H1 (cell line): Measurements from ENCODE around the gene KCNT1. TPM values are rescaled to one million over a fixed set of nuclear protein-coding genes. Genes with fewer than 3 reads are reported as not detected.

ENCODE experiments used
- CTCF ChIA-PET: fragments of 300-600 bp; sonication (Branson Sonifier 250); formaldehyde crosslinking; loops from one replicate; lab custom pipeline; 2021; ENCODE audit not compliant: partially characterized antibody; lab: Charles Lee
- POLR2A ChIA-PET: fragments of 300-600 bp; sonication (Branson Sonifier 250); formaldehyde crosslinking; loops from one replicate; lab custom pipeline; 2021; ENCODE audit warnings: inconsistent platforms; ENCODE audit not compliant: partially characterized antibody; lab: Charles Lee
- DNase-seq, 2 experiments: peaks; one replicate each; pipeline versions ENCODE4 v3.0.0 to v3.0.0-alpha.2; 2010 to 2022; ENCODE audit warnings: low spot score in 2 of 2, low read depth in 1 of 2, mixed read lengths in 1 of 2
- FAIRE-seq: peaks from 2 replicates; lab custom pipeline; 2011; peaks lifted over from hg19 to GRCh38; lab: Jason Lieb, UNC
- H2AFZ ChIP-seq: 2 replicates; pipeline ENCODE4 v1.8.1; 2012; ENCODE audit warnings: low read length, inconsistent platforms
- H2AK5ac ChIP-seq: 2 replicates; pipeline ENCODE4 v1.6.1; 2013; ENCODE audit warnings: low read depth, low read length
- H2BK120ac ChIP-seq: replicated peaks from 2 replicates; pipeline ENCODE3; 2013; ENCODE audit warnings: low read depth, low read length, inconsistent platforms
- H2BK12ac ChIP-seq: 2 replicates; pipeline ENCODE4 v1.6.1; 2013; ENCODE audit warnings: low read depth, low read length
- H2BK15ac ChIP-seq: 2 replicates; pipeline ENCODE4 v1.6.1; 2013; ENCODE audit warnings: low read length
- H2BK20ac ChIP-seq: 2 replicates; pipeline ENCODE4 v1.6.1; 2013; ENCODE audit warnings: low read length
- H2BK5ac ChIP-seq: 2 replicates; pipeline ENCODE4 v1.6.1; 2013; ENCODE audit warnings: low read depth, low read length
- H3K14ac ChIP-seq: 2 replicates; pipeline ENCODE4 v1.6.1; 2013; ENCODE audit warnings: inconsistent platforms; ENCODE audit not compliant: insufficient read length
- H3K18ac ChIP-seq: 2 replicates; pipeline ENCODE4 v1.6.1; 2013; ENCODE audit warnings: low read length; ENCODE audit errors: extremely low read depth
- H3K23ac ChIP-seq: 2 replicates; pipeline ENCODE4 v1.6.1; 2013; ENCODE audit warnings: inconsistent platforms; ENCODE audit not compliant: insufficient read length
- H3K23me2 ChIP-seq: 2 replicates; pipeline ENCODE4 v1.6.1; 2013; ENCODE audit warnings: low read depth, low read length
- H3K27ac ChIP-seq: 2 replicates; pipeline ENCODE4 v1.6.1; 2011; ENCODE audit warnings: low read depth, low read length, inconsistent platforms
- H3K27me3 ChIP-seq, 4 experiments: replicated peaks in 1 of 4; 1 replicate in 1 of 4; 2 replicates in 3 of 4; pipeline versions ENCODE4 v1.6.1 to v1.8.1; 2011 to 2013; ENCODE audit warnings: low read length in 3 of 4, mild to moderate bottlenecking in 3 of 4, inconsistent platforms in 2 of 4, mixed read lengths in 2 of 4, moderate library complexity in 1 of 4; ENCODE audit not compliant: control insufficient read depth in 3 of 4, insufficient read depth in 3 of 4; ENCODE audit errors: extremely low read depth in 1 of 4
- H3K36me3 ChIP-seq, 4 experiments: 2 replicates each; pipeline versions ENCODE4 v1.6.1 to v1.8.1; 2011 to 2013; ENCODE audit warnings: mild to moderate bottlenecking in 4 of 4, low read length in 3 of 4, moderate library complexity in 2 of 4, control low read depth in 1 of 4, inconsistent platforms in 1 of 4; ENCODE audit not compliant: insufficient read depth in 4 of 4, control insufficient read depth in 2 of 4
- H3K4ac ChIP-seq: replicated peaks from 2 replicates; pipeline ENCODE3; 2013; ENCODE audit warnings: low read length, low read depth, mixed read lengths, inconsistent platforms; ENCODE audit not compliant: insufficient read length
- H3K4me1 ChIP-seq, 4 experiments: replicated peaks in 1 of 4; 1 replicate in 1 of 4; 2 replicates in 3 of 4; pipeline versions ENCODE4 v1.6.1 to v1.8.1; 2011 to 2013; ENCODE audit warnings: low read length in 3 of 4, inconsistent platforms in 2 of 4, mixed read lengths in 1 of 4; ENCODE audit not compliant: insufficient read depth in 4 of 4, control insufficient read depth in 3 of 4
- H3K4me2 ChIP-seq, 2 experiments: 2 replicates each; pipeline versions ENCODE4 v1.6.1 to v1.8.1; 2011 to 2013; ENCODE audit warnings: low read depth in 2 of 2, low read length in 2 of 2, control low read depth in 1 of 2, inconsistent platforms in 1 of 2, mild to moderate bottlenecking in 1 of 2; ENCODE audit not compliant: insufficient read depth in 1 of 2
- H3K4me3 ChIP-seq, 4 experiments: fragments of 200-600, 300-600 bp in 1 of 4; sonication (generic), shearing (Covaris generic), sonication (Bioruptor Twin) in 1 of 4; 2 replicates each; pipeline versions ENCODE4 v1.5.1 to v1.8.1; 2011 to 2016; ENCODE audit warnings: low read length in 4 of 4, low read depth in 3 of 4, control low read depth in 2 of 4, inconsistent platforms in 2 of 4, mild to moderate bottlenecking in 2 of 4, mixed read lengths in 1 of 4, moderate library complexity in 1 of 4; ENCODE audit not compliant: insufficient read depth in 2 of 4; ENCODE audit errors: extremely low read depth in 1 of 4
- H3K56ac ChIP-seq: replicated peaks from 2 replicates; pipeline ENCODE3; 2013; ENCODE audit warnings: low read depth, mild to moderate bottlenecking, mixed read lengths, low read length, inconsistent platforms; ENCODE audit not compliant: insufficient read length
- H3K79me1 ChIP-seq: 2 replicates; pipeline ENCODE4 v1.6.1; 2013; ENCODE audit warnings: low read depth, low read length, control low read depth
- H3K79me2 ChIP-seq, 2 experiments: 2 replicates each; pipeline versions ENCODE4 v1.6.1 to v1.8.1; 2012 to 2013; ENCODE audit warnings: low read length in 2 of 2, mild to moderate bottlenecking in 2 of 2, inconsistent platforms in 1 of 2; ENCODE audit not compliant: insufficient read depth in 2 of 2, control insufficient read depth in 1 of 2
- H3K9ac ChIP-seq, 4 experiments: replicated peaks in 1 of 4; 1 replicate in 1 of 4; 2 replicates in 3 of 4; pipeline versions ENCODE4 v1.6.1 to v1.8.1; 2011 to 2013; ENCODE audit warnings: low read depth in 3 of 4, low read length in 3 of 4, control low read depth in 2 of 4, mild to moderate bottlenecking in 2 of 4, moderate library complexity in 2 of 4, inconsistent platforms in 1 of 4; ENCODE audit errors: extremely low read depth in 1 of 4
- H3K9me3 ChIP-seq, 2 experiments: 2 replicates each; pipeline versions ENCODE4 v1.6.1 to v1.8.1; 2012 to 2013; ENCODE audit warnings: mild to moderate bottlenecking in 2 of 2, moderate library complexity in 2 of 2, control low read depth in 1 of 2, inconsistent platforms in 1 of 2, low read depth in 1 of 2, low read length in 1 of 2, mixed read lengths in 1 of 2; ENCODE audit not compliant: insufficient read depth in 2 of 2
- H4K20me1 ChIP-seq, 2 experiments: replicated peaks in 1 of 2; 2 replicates each; pipeline versions ENCODE3 to v1.8.1; 2011 to 2013; ENCODE audit warnings: inconsistent platforms in 2 of 2, low read length in 2 of 2, mild to moderate bottlenecking in 1 of 2; ENCODE audit not compliant: insufficient read depth in 2 of 2, control insufficient read depth in 1 of 2
- H4K5ac ChIP-seq: 2 replicates; pipeline ENCODE4 v1.6.1; 2013; ENCODE audit warnings: low read length, low read depth, mixed read lengths, inconsistent platforms; ENCODE audit not compliant: insufficient read length
- H4K8ac ChIP-seq: 2 replicates; pipeline ENCODE4 v1.8.0; 2013; ENCODE audit warnings: mild to moderate bottlenecking, moderate library complexity, low read length, inconsistent platforms; ENCODE audit not compliant: insufficient read depth; ENCODE audit errors: extremely low read depth
- H4K91ac ChIP-seq: replicated peaks from 2 replicates; pipeline ENCODE3; 2013; ENCODE audit warnings: low read length, mixed read lengths, inconsistent platforms; ENCODE audit not compliant: insufficient read length
- CBX5 ChIP-seq: fragments of 300-800, 300-1000 bp; sonication (generic); IDR thresholded peaks from 2 replicates; pipeline ENCODE4 v1.7.1; 2016; ENCODE audit warnings: antibody characterized with exemption, low read length, low read depth
- CEBPB ChIP-seq: IDR thresholded peaks from 2 replicates; pipeline ENCODE4 v1.6.1; 2012; ENCODE audit warnings: low read depth, low read length
- CHD1 ChIP-seq: IDR thresholded peaks from 2 replicates; pipeline ENCODE4 v1.6.1; 2012; ENCODE audit warnings: low read depth, low read length, improper control_type of control experiment
- CREB1 ChIP-seq: IDR thresholded peaks from 2 replicates; pipeline ENCODE4 v1.6.1; 2012; ENCODE audit warnings: inconsistent platforms
- HDAC2 ChIP-seq, 2 experiments: fragments of 300-600 bp in 1 of 2; sonication (generic) in 1 of 2; IDR thresholded peaks; 2 replicates each; pipeline ENCODE4 v1.6.1; 2011 to 2012; ENCODE audit warnings: low read depth in 2 of 2, low read length in 2 of 2, mild to moderate bottlenecking in 2 of 2, moderate library complexity in 2 of 2, borderline replicate concordance in 1 of 2, inconsistent platforms in 1 of 2
- KDM4A ChIP-seq: IDR thresholded peaks from one replicate; pipeline ENCODE4 v1.7.1; 2012; ENCODE audit warnings: low read depth, mild to moderate bottlenecking, moderate library complexity, low read length, inconsistent platforms; ENCODE audit not compliant: severe bottlenecking
- MAFK ChIP-seq: IDR thresholded peaks from 2 replicates; pipeline ENCODE4 v1.6.1; 2012; ENCODE audit warnings: low read depth, mild to moderate bottlenecking, improper control_type of control experiment, low read length
- POLR2AphosphoS5 ChIP-seq: IDR thresholded peaks from 2 replicates; pipeline ENCODE4 v1.6.1; 2011; ENCODE audit warnings: low read depth, low read length
- POU5F1 ChIP-seq: IDR thresholded peaks from 2 replicates; pipeline ENCODE4 v1.6.1; 2011; ENCODE audit warnings: low read depth, mild to moderate bottlenecking, low read length, moderate library complexity
- SIN3A ChIP-seq, 2 experiments: IDR thresholded peaks in 1 of 2; conservative IDR thresholded peaks in 1 of 2; 2 replicates each; pipeline ENCODE4 v1.6.1; 2011 to 2012; ENCODE audit warnings: low read length in 2 of 2, improper control_type of control experiment in 1 of 2, low read depth in 1 of 2, mild to moderate bottlenecking in 1 of 2
- SUZ12 ChIP-seq: fragments of 200-600 bp; sonication (generic); IDR thresholded peaks from 2 replicates; pipeline ENCODE4 v1.6.1; 2012; ENCODE audit warnings: mild to moderate bottlenecking, inconsistent platforms, low read length, moderate library complexity, mixed read lengths
- ZNF274 ChIP-seq: IDR thresholded peaks from 2 replicates; pipeline ENCODE4 v1.7.0; 2012; ENCODE audit warnings: low read length, borderline replicate concordance; ENCODE audit errors: extremely low read depth
- WGBS, 2 experiments: shearing (Covaris generic) in 1 of 2; methylation state at CpG; one replicate each; pipeline versions ENCODE4 v1.1.6 to v1.1.7; 2013 to 2015; ENCODE audit warnings: low lambda C conversion rate in 2 of 2, mixed read lengths in 2 of 2, inconsistent platforms in 1 of 2, low coverage in 1 of 2, missing lambda C conversion rate in 1 of 2; ENCODE audit not compliant: insufficient replicate concordance in 2 of 2, insufficient coverage in 1 of 2, insufficient read length in 1 of 2; ENCODE audit errors: extremely low coverage in 1 of 2, missing lambda C conversion rate in 1 of 2; 5-methylcytosine and 5-hydroxymethylcytosine counted together
- polyA plus RNA-seq, 7 experiments: library from polyadenylated mRNA; depleted of rRNA in 3 of 7; stranded (reverse) in 5 of 7; unstranded in 2 of 7; fragments of >200 nt in 5 of 7; fragments of 200-250 nt in 2 of 7; gene quantifications; 1 replicate in 5 of 7; 2 replicates in 1 of 7; 4 replicates in 1 of 7; pipeline versions ENCODE4 v1.2.1 to v1.2.3, GENCODE V29; 2011 to 2013; ENCODE audit warnings: missing spikeins in 2 of 7, mixed read lengths in 2 of 7
- total RNA-seq: library from RNA; stranded (reverse); fragmentation: NEBNext Ultra II Directional; extraction: Animal tissue kit (Norgen Biotek cat#: 25700); gene quantifications from 2 replicates; pipeline ENCODE4 v1.2.1, GENCODE V29; 2021
- TF ChIP-seq, protein P1 (sequence below): IDR thresholded peaks from 2 replicates; pipeline ENCODE4 v1.6.1; 2012; ENCODE audit warnings: inconsistent platforms
- TF ChIP-seq, protein P2 (sequence below): IDR thresholded peaks from 2 replicates; pipeline ENCODE4 v1.6.1; 2011; ENCODE audit warnings: low read depth, mild to moderate bottlenecking, low read length; ENCODE audit not compliant: insufficient read depth

Gene KCNT1
- total and polyA plus RNA-seq, 2 of the 8 experiments (the other 6 are each of a cell fraction or from before 2014, with no cell fraction given) = 0.13 to 0.20 TPM

DNA sequence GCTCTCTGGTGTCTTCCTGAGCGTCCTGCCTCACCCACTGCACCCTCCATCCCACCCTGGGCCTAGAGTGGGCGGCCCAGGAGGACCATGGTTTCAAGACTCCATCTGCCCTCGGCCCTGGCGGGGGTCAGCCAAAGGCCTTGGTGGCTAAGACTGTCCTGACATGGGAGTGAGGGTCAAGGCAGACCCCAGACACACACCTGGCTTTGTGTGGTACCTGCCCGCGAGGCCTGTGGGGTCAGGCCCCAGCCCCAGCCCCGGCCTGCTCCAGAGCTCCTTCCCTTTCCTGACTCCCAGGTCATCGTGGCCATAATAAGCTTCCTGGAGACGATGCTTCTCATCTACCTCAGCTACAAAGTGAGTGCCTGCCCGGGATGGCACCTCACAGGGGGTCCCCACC is 54.6 kb downstream of the KCNT1 start:
- no peak overlapping the region for H3K14ac ChIP-seq
- no peak overlapping the region for H3K23ac ChIP-seq
- no peak overlapping the region for H2BK12ac ChIP-seq
- no peaks in the 10 kb centered on the region for H3K4me1 ChIP-seq
- no peak overlapping the region for H3K56ac ChIP-seq
- ChIA-PET POLR2A (no interaction called here), CTCF (no interaction called here)
- H2AFZ ChIP-seq = no peak overlapping the region
- no peaks in the 10 kb centered on the region for H3K79me2 ChIP-seq
- H4K91ac ChIP-seq = no peak overlapping the region
- no peak overlapping the region for H2BK120ac ChIP-seq
- no peak for FAIRE-seq
- no peak overlapping the region for H2BK20ac ChIP-seq
- no peaks in the 10 kb centered on the region for H3K36me3 ChIP-seq
- DNase-seq = no peak
- H4K5ac ChIP-seq = no peak overlapping the region
- H3K27ac ChIP-seq = no peak overlapping the region
- H3K9me3 ChIP-seq = 0 out of 4 replicates have a peak, but pooled peaks cover 0 to 9% of the 10 kb centered on the region in 2 experiments
- no peak overlapping the region for H3K4me2 ChIP-seq
- no peak overlapping the region for H3K9ac ChIP-seq
- no peaks in the 10 kb centered on the region for H3K79me1 ChIP-seq
- H3K23me2 ChIP-seq = peaks cover 8% of the 10 kb centered on the region; the same call in 1 of the 2 replicates
- H4K8ac ChIP-seq = no peak overlapping the region
- H3K4ac ChIP-seq = no peak overlapping the region
- no peak overlapping the region for H3K18ac ChIP-seq
- H2AK5ac ChIP-seq = no peak overlapping the region
- H3K4me3 ChIP-seq = no peak overlapping the region
- peaks cover 0 to 3% of the 10 kb centered on the region in 2 experiments for H4K20me1 ChIP-seq
- no peak overlapping the region for H2BK15ac ChIP-seq
- no peak overlapping the region for H2BK5ac ChIP-seq
- 79% methylated on average over 6 of the region's 10 CpGs; no CpG with 5 or more reads in 1 of the 2 experiments for WGBS, 2 experiments
- no peaks in the 10 kb centered on the region for H3K27me3 ChIP-seq
- no peak for TF ChIP-seq CHD1
- TF ChIP-seq CEBPB = no peak
- TF ChIP-seq CBX5 = no peak
- TF ChIP-seq HDAC2 (IDR thresholded peaks at IDR 0.05; ENCODE audit: borderline replicate concordance in 1 of 2, low read depth in 2 of 2, low read length in 2 of 2) = no peak
- TF ChIP-seq ZNF274 = no peak
- TF ChIP-seq POLR2AphosphoS5 = no peak
- no peak for TF ChIP-seq KDM4A
- TF ChIP-seq SUZ12 = no peak
- TF ChIP-seq, protein P1, sequence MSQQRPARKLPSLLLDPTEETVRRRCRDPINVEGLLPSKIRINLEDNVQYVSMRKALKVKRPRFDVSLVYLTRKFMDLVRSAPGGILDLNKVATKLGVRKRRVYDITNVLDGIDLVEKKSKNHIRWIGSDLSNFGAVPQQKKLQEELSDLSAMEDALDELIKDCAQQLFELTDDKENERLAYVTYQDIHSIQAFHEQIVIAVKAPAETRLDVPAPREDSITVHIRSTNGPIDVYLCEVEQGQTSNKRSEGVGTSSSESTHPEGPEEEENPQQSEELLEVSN = no peak
- TF ChIP-seq CREB1 = no peak
- no peak for TF ChIP-seq MAFK
- TF ChIP-seq SIN3A (conservative IDR thresholded peaks at IDR 0.05 in 1 of 2, IDR thresholded peaks at IDR 0.05 in 1 of 2; ENCODE audit: low read depth in 1 of 2, low read length in 2 of 2) = no peak
- no peak for TF ChIP-seq POU5F1
- TF ChIP-seq, protein P2, sequence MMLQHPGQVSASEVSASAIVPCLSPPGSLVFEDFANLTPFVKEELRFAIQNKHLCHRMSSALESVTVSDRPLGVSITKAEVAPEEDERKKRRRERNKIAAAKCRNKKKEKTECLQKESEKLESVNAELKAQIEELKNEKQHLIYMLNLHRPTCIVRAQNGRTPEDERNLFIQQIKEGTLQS = no peak
